Vein endothelial cell (primary cell): ENCODE measurements around the gene KLHDC10. TPM values are rescaled to one million over a fixed set of nuclear protein-coding genes. Genes with fewer than 3 reads are reported as not detected.

Experiments used
- small RNA-seq: library from RNA; depleted of rRNA; stranded (forward); fragments of <200 nt; gene quantifications from one replicate; pipeline ENCODE3, GENCODE V24; 2012
- total RNA-seq: library from RNA; depleted of rRNA; stranded (reverse); fragments of >200 nt; gene quantifications from 2 replicates; pipeline ENCODE4 v1.2.3, GENCODE V29; 2012

Gene KLHDC10, protein sequence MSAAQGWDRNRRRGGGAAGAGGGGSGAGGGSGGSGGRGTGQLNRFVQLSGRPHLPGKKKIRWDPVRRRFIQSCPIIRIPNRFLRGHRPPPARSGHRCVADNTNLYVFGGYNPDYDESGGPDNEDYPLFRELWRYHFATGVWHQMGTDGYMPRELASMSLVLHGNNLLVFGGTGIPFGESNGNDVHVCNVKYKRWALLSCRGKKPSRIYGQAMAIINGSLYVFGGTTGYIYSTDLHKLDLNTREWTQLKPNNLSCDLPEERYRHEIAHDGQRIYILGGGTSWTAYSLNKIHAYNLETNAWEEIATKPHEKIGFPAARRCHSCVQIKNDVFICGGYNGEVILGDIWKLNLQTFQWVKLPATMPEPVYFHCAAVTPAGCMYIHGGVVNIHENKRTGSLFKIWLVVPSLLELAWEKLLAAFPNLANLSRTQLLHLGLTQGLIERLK
- total RNA-seq = 25.8 and 30.3 TPM in 2 replicates

DNA sequence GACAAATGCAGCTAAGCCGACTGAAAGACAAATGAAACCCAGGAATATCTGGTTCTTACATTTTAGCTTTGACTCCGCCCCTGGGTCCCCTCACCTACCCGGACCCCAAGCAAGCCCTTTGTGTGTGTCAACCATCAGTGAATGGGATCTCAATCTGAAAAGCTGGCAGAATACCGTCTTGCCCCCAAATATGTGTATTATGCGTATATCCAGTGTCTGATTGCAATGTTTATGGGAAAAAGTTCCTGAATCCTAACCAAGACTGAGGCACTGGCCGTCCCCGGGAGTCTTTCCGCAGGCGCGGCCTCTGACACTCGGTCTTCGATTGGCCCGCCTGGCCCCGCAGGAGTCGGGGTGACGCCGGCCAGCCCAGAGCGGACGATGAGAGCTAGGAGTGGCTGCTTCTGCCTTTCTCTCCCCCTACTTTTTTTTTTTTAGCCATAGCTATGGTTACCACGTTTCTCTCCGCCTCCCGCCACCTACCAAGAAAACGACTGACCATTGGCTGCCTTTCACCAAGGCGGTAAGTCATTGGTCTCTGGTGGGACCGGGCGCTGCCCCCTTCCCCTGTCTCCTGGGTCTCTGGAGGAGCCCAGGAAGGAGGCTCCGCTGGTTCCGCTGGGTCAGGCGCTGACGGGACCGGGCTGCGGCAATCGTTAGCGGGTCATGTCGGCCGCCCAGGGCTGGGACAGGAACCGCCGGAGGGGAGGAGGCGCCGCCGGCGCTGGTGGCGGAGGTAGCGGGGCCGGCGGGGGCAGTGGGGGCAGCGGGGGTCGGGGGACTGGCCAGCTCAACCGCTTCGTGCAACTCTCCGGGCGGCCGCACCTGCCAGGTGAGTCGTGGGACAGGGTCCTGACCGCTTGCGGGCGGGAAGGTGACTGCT, at the start of gene KLHDC10:
Gene KLHDC10, plus strand, starts transcription at position 557 of the 883 bp plus-strand sequence. Its CDS starts 110 bp downstream, at position 667.

Small RNAs within 50 kb of the gene (small RNA-seq; reads per million reads assigned to genes)
- gene RNA5SP245 = not detected

Other genes with a start within 250 kb of the KLHDC10 start
- gene UBE2H, start 117.6 kb upstream of the KLHDC10 start, total RNA-seq = 78.5 and 83.6 TPM in 2 replicates
- gene ZC3HC1, start 19.2 kb upstream of the KLHDC10 start, total RNA-seq = 20.3 and 21.9 TPM in 2 replicates
- gene TMEM209, start 134.9 kb downstream of the KLHDC10 start, total RNA-seq = 14.7 and 17.6 TPM in 2 replicates
- not detected in 2 replicates for gene SSMEM1, start 137.3 kb downstream of the KLHDC10 start, total RNA-seq
- not detected in 2 replicates for gene CPA2, start 196.3 kb downstream of the KLHDC10 start, total RNA-seq
- gene CPA4, start 222.6 kb downstream of the KLHDC10 start, total RNA-seq = 0.29 and 0.65 TPM in 2 replicates